D341Med (cell line): ENCODE results near the gene OR11G2.
"Not testable (repeated sequence)": the region's sequence is repeated elsewhere in the genome, so short reads cannot be mapped to it uniquely, and the experiment has no call there.

ENCODE experiments used
- DNase-seq: peaks from one replicate; pipeline ENCODE4 v3.0.0; 2012; ENCODE audit warnings: low spot score

OR11G2 gene

DNA sequence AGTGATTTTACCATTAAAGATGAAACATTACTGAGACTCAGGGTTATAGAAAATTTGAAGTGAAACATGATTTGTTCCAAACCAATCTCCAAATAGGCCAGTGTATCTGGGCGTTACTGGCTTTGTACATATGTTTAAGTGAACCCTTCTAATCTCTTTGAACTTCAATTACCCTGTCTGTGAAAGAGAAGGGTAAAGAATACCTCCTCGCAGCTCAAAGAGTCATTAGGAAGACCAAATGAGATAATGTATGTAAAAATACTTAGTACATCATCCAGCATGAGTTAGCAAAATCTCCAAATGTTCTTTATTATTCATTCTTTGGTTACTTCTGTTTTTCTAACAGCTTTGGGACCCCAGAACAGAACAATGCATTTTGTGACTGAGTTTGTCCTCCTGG, 32.7 kb downstream of the OR11G2 start, which contains the start of gene OR11H6:
OR11H6 (plus strand) TSS at position 301 of the 400 bp plus-strand sequence; CDS start at position 301, 0 bp downstream.
- no peak for DNase-seq

DNA sequence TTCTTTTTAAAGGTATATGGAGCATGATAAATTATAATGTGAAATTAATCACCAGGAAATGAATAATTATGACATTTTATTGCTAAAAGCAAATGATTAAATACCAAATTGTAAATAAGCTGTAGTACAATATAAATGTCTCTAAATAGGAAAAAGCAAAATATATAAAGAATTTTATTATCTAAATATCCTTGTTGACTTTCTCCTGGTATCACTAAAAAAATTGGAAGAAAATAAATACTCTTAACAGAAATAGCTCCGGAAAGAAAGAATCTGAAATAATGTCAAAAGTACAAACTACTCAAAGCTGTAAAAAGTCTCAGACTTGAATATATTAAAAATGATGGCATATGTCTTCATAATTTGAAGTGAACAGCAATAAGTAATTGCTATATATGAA, 38.0 kb downstream of the OR11G2 start, which contains the start of gene OR11H7:
OR11H7 (plus strand) TSS at position 301 of the 400 bp plus-strand sequence.
- no peak for DNase-seq

DNA sequence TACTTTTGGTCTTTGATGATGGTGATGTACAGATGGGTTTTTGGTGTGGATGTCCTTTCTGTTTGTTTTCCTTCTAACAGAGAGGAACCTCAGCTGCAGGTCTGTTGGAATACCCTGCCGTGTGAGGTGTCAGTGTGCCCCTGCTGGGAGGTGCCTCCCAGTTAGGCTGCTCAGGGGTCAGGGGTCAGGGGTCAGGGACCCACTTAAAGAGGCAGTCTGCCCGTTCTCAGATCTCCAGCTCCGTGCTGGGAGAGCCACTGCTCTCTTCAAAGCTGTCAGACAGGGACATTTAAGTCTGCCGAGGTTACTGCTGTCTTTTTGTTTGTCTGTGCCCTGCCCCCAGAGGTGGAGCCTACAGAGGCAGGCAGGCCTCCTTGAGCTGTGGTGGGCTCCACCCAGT, 44.7 kb downstream of the OR11G2 start:
- DNase-seq, result not testable (repeated sequence)

DNA sequence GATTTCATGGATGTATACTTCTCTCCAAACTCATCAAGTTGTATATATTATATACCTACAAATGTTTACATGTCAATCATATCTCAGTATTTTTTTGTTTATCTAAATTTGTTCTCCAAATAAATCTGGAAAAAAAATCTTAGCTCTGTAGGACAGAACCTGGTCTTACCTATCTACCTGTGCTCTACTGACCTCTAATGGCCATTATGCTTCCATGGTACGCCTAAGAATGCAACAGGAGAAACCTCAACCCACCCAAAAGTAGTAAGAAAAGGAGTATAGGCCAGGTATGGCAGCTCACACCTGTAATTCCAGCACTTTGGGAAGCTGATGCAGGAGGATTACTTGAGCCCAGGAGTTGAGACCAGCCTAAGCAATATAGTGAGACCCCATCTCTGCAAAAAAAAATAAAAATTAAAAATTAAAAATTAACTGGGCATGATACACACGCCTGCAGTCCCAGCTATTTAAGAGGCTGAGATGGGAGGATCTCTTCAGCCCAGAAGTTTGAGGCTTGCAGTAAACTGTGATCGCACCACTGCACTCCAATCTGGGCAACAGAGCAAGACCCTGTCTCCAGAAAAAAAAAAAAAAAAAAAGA, 57.0 kb downstream of the OR11G2 start:
- no peak for DNase-seq
